Caco-2 (cell line): ENCODE measurements around the gene OR5AC2. TPM values are rescaled to one million over a fixed set of nuclear protein-coding genes. Genes with fewer than 3 reads are reported as not detected.

ENCODE experiments used
- BruUV-seq: library from RNA; stranded (reverse); fragments of 400-500 nt; replicated peaks from 2 replicates; lab custom pipeline; 2021; lab: Mats Ljungman, UMichigan
- CTCF ChIA-PET: fragments of 300-600 bp; sonication (Branson Sonifier 250); formaldehyde crosslinking; loops from one replicate; lab custom pipeline; 2022; ENCODE audit warnings: antibody characterized with exemption; lab: Charles Lee
- POLR2A ChIA-PET: fragments of 300-600 bp; sonication (Branson Sonifier 250); formaldehyde crosslinking; loops from one replicate; lab custom pipeline; 2022; ENCODE audit warnings: antibody characterized with exemption; lab: Charles Lee
- DNase-seq, 2 experiments: peaks; one replicate each; pipeline versions ENCODE4 v3.0.0 to v3.0.0-alpha.2; 2020 to 2022
- H3K27me3 ChIP-seq: replicated peaks from 2 replicates; pipeline ENCODE4 v1.6.0; 2011; ENCODE audit warnings: low read length; ENCODE audit not compliant: control insufficient read depth, insufficient read depth
- H3K36me3 ChIP-seq: 2 replicates; pipeline ENCODE4 v1.5.1; 2011; ENCODE audit warnings: low read length; ENCODE audit not compliant: control insufficient read depth, insufficient read depth
- H3K4me1 ChIP-seq: fragments of 250-450 bp; sonication (Bioruptor Pico); 2 replicates; pipeline ENCODE4 v1.5.1; 2020; ENCODE audit warnings: mild to moderate bottlenecking
- H3K4me3 ChIP-seq: 2 replicates; pipeline ENCODE4 v1.5.1; 2011; ENCODE audit warnings: low read depth, mild to moderate bottlenecking, control low read depth, low read length
- H3K9me3 ChIP-seq: fragments of 250-450 bp; sonication (Bioruptor Pico); 2 replicates; pipeline ENCODE4 v1.5.1; 2020; ENCODE audit warnings: mild to moderate bottlenecking, moderate library complexity
- H3K27ac Mint-ChIP-seq: one replicate; pipeline ENCODE4 v1.8.0; 2022; ENCODE audit warnings: mixed read lengths; ENCODE audit not compliant: unreplicated experiment
- H3K27me3 Mint-ChIP-seq: one replicate; pipeline ENCODE4 v1.8.0; 2022; ENCODE audit warnings: mixed read lengths; ENCODE audit not compliant: insufficient read depth, unreplicated experiment
- H3K36me3 Mint-ChIP-seq: one replicate; pipeline ENCODE4 v1.8.0; 2022; ENCODE audit warnings: mild to moderate bottlenecking, mixed read lengths; ENCODE audit not compliant: insufficient read depth, unreplicated experiment
- H3K4me1 Mint-ChIP-seq: one replicate; pipeline ENCODE4 v1.8.0; 2022; ENCODE audit warnings: low read depth, mixed read lengths; ENCODE audit not compliant: unreplicated experiment
- H3K4me3 Mint-ChIP-seq: one replicate; pipeline ENCODE4 v1.8.0; 2022; ENCODE audit warnings: mild to moderate bottlenecking, moderate library complexity, mixed read lengths; ENCODE audit not compliant: unreplicated experiment
- H3K9me3 Mint-ChIP-seq: one replicate; pipeline ENCODE4 v1.8.0; 2022; ENCODE audit warnings: mixed read lengths; ENCODE audit not compliant: unreplicated experiment
- CTCF ChIP-seq, 2 experiments: fragments of 200-600 bp in 1 of 2; IDR thresholded peaks; 1 replicate in 1 of 2; 2 replicates in 1 of 2; pipeline versions ENCODE4 v1.5.1 to v1.8.0; 2011 to 2022; ENCODE audit warnings: antibody characterized with exemption in 1 of 2, control low read depth in 1 of 2, inconsistent platforms in 1 of 2, low read depth in 1 of 2, low read length in 1 of 2, mild to moderate bottlenecking in 1 of 2, moderate library complexity in 1 of 2; ENCODE audit not compliant: insufficient read depth in 1 of 2, severe bottlenecking in 1 of 2, unreplicated experiment in 1 of 2
- intact Hi-C: fragments of 100-400 bp; cut with micrococcal nuclease; formaldehyde crosslinking; loops from one replicate; pipeline ENCODE4 v1.10.0; 2022; ENCODE audit not compliant: unreplicated experiment
- total RNA-seq: library from RNA; stranded (reverse); gene quantifications from 2 replicates; pipeline ENCODE4 v1.2.3, GENCODE V29; 2022

The OR5AC2 gene
- total RNA-seq, 1 experiment from 2014 or later, result not detected

- H3K27me3 ChIP-seq, result no peaks in the 10 kb centered on the region
- H3K4me3 Mint-ChIP-seq, result no peak overlapping the region
- H3K36me3 ChIP-seq, result no peaks in the 10 kb centered on the region
- H3K4me1 Mint-ChIP-seq, result no peaks in the 10 kb centered on the region
- H3K27ac Mint-ChIP-seq, result no peak overlapping the region
- no peaks in the 10 kb centered on the region for H3K36me3 Mint-ChIP-seq
- no peak for DNase-seq
- no peak for TF ChIP-seq CTCF (IDR thresholded peaks at IDR 0.05; ENCODE audit: insufficient read depth in 1 of 2, low read depth in 1 of 2, low read length in 1 of 2, severe bottlenecking in 1 of 2, unreplicated experiment in 1 of 2)
- ChIA-PET POLR2A (no interaction called here), CTCF (no interaction called here)
- no peaks in the 10 kb centered on the region for H3K4me1 ChIP-seq
- no peaks in the 10 kb centered on the region; the same call in 1 of the 2 replicates for H3K9me3 ChIP-seq
- no peak overlapping the region for H3K4me3 ChIP-seq
- BruUV-seq, result no TSS peak
- H3K9me3 Mint-ChIP-seq, result peaks cover 40% of the 10 kb centered on the region
- no peaks in the 10 kb centered on the region for H3K27me3 Mint-ChIP-seq
- intact Hi-C loops, result no loop called here
Observed at GRCh38 chr3:98114264-98114663, 27.3 kb downstream of the OR5AC2 start.

- H3K4me3 Mint-ChIP-seq, result no peak overlapping the region
- no peak overlapping the region for H3K27ac Mint-ChIP-seq
- intact Hi-C loops, result no loop called here
- no TSS peak for BruUV-seq
- Histone ChIP-seq H3K4me1 (no peaks in the 10 kb centered on the region), H3K9me3 (no peaks in the 10 kb centered on the region; the same call in 1 of the 2 replicates), H3K36me3 (no peaks in the 10 kb centered on the region), H3K27me3 (no peaks in the 10 kb centered on the region), H3K4me3 (no peak overlapping the region)
- TF ChIP-seq CTCF (IDR thresholded peaks at IDR 0.05; ENCODE audit: insufficient read depth in 1 of 2, low read depth in 1 of 2, low read length in 1 of 2, severe bottlenecking in 1 of 2, unreplicated experiment in 1 of 2), result no peak
- H3K27me3 Mint-ChIP-seq, result no peaks in the 10 kb centered on the region
- DNase-seq, result no peak
- POLR2A ChIA-PET, result no interaction called here
- CTCF ChIA-PET, result no interaction called here
- H3K9me3 Mint-ChIP-seq, result peaks cover 28% of the 10 kb centered on the region
- H3K4me1 Mint-ChIP-seq, result no peaks in the 10 kb centered on the region
- no peaks in the 10 kb centered on the region for H3K36me3 Mint-ChIP-seq
Observed at GRCh38 chr3:98115717-98116116, 28.7 kb downstream of the OR5AC2 start.

GRCh38 chr3:98130421-98130820 lies 43.4 kb downstream of the OR5AC2 start, which contains the start of gene OR5H1:
Gene OR5H1, plus strand, starts transcription at chr3:98130721. Its CDS starts 1,977 bp downstream, at chr3:98132698.
- CTCF ChIA-PET, result no interaction called here
- Histone ChIP-seq H3K27me3 (no peaks in the 10 kb centered on the region), H3K9me3 (peaks cover 5% of the 10 kb centered on the region; the same call in 1 of the 2 replicates), H3K4me1 (peaks cover 13% of the 10 kb centered on the region), H3K4me3 (no peak within 1 kb of the TSS), H3K36me3 (no peaks in the 10 kb centered on the region)
- Mint-ChIP-seq H3K36me3 (no peaks in the 10 kb centered on the region), H3K4me1 (no peaks in the 10 kb centered on the region), H3K9me3 (peaks cover 9% of the 10 kb centered on the region), H3K27me3 (no peaks in the 10 kb centered on the region), H3K4me3 (no peak within 1 kb of the TSS), H3K27ac (no peak within 1 kb of the TSS)
- no peak for DNase-seq
- no peak for TF ChIP-seq CTCF (IDR thresholded peaks at IDR 0.05; ENCODE audit: insufficient read depth in 1 of 2, low read depth in 1 of 2, low read length in 1 of 2, severe bottlenecking in 1 of 2, unreplicated experiment in 1 of 2)
- no TSS peak for BruUV-seq
- POLR2A ChIA-PET, result no interaction called here
- intact Hi-C loops, result no loop called here
